ENCODE measurements around the gene THBS1. TPM values are rescaled to one million over a fixed set of nuclear protein-coding genes. Genes with fewer than 3 reads are reported as not detected.

THBS1 gene
- total RNA-seq, 2 experiments from 2014 or later: 0.34 to 0.89 TPM

- CTCF ChIA-PET: no interaction called here
- POLR2A ChIA-PET: no interaction called here
Measured at GRCh38 chr15:39565851-39566250, 15.0 kb upstream of the THBS1 start.

DNA sequence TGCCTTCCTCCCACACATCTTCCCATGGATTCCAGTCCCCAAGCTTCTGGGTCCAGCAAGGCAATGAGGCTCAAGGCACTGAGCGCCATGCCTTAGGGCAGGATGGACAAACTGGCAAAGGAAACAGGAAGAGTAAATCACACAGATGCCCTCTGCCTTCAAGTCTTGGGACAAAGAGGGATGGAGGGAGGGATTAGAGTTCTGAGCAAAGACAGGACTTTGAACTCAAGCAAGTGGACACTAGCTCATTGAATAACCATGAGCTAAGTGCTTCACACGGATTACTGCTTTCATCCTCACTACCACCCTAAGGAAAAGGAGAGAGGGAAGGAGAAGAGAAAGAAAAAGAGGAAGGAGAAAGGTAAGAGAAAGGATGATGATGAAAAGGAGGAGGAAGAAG lies 7.6 kb upstream of the THBS1 start:
- CTCF ChIA-PET: no interaction called here
- POLR2A ChIA-PET: no interaction called here

DNA sequence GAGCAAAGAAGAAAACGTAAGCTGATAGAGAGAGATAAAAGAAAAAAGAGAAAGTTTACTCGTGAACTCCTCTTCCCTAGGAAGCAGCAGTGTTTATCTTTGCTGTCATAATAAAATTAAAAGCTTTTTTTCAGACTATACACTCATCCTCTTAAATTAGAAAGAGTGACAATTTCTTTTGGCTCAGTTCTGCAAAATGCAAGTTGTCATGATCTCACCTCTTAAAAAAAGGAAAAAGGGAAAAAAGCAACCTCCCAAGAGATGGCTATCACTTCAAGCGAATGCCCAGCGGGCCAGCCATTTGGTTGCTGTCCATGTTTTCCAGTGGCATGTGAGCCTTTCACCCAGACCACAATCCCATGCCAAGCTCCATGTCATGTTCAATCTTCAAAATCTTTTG lies 7.0 kb upstream of the THBS1 start:
- ChIA-PET CTCF (no interaction called here), POLR2A (no interaction called here)

- POLR2A ChIA-PET: no interaction called here
Measured at GRCh38 chr15:39574427-39574826, 6.5 kb upstream of the THBS1 start.

DNA sequence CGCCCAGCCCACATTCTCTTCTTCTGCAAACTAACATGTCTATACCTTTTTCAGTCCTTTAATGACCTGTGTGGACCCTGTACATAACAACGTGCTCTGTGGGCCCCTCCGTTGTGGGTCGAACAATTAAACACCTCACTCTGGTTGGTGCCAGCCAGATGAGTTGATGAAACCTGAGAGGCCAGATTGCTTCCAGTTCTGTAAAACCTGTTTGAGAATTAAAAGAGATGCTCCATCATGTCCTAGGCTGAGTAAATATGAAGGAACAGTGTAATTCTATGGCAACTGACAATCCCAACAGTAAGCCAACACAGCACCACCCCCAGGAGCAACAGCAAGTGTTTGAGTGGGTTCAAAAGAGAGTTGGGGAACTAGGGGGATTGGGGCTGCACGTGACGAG lies 5.7 kb upstream of the THBS1 start:
- ChIA-PET CTCF (no interaction called here), POLR2A (no interaction called here)

More at GRCh38 chr15:39574427-39574826, 6.5 kb upstream of the THBS1 start:
- CTCF ChIA-PET: no interaction called here

- CTCF ChIA-PET: interaction anchor here (1.2 to 1.3 kb wide), 2 partner anchors 18 to 454 kb away, joined by 3 to 6 read pairs; no protein-coding TSS in a partner anchor
- POLR2A ChIA-PET: no interaction called here
Measured at GRCh38 chr15:39578851-39579486, 1.9 kb upstream of the THBS1 start.

GRCh38 chr15:39579487-39580116 lies 1.3 kb upstream of the THBS1 start:
- CTCF ChIA-PET: interaction anchor here (0.6 to 1.6 kb wide), 13 partner anchors 8 to 1036 kb away, joined by 3 to 7 read pairs (median 3); no protein-coding TSS in a partner anchor
- POLR2A ChIA-PET: no interaction called here

GRCh38 chr15:39580117-39580484 lies 778 bp upstream of the THBS1 start:
- ChIA-PET CTCF (interaction anchor here (0.6 to 1.6 kb wide), 15 partner anchors 9 to 1037 kb away, joined by 3 to 7 read pairs (median 3); no protein-coding TSS in a partner anchor), POLR2A (no interaction called here)

DNA sequence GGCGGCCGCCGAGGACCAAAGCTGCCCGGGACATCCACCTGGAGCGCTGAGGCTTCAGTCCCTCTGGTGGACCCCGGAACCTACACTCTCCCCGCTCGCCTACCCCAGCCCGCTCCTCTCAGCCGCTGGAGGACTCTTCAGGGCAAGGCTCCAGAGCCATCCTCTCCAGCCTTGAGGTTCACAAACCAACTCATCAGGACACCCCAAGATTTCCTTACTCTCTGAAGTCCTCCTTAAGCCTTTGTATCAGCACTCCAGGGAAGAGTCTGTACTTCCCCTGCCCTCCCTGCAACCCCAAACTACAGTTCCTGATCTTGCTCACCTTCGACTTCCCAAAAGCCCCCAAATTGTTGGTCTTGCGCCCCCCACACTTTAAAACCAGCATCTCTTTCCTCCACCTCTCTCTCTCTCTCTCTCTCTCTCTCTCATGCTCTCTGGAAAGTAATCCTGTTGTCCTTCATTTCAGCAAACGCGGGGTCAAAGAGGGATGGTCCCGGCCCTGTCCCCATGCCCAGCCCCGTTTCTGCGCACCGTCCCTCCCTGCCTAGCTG lies 438 bp downstream of the THBS1 start:
- CTCF ChIA-PET: interaction anchor here (1.0 to 1.6 kb wide), 3 partner anchors 20 to 175 kb away, joined by 3 to 7 read pairs (median 3); no protein-coding TSS in a partner anchor
- POLR2A ChIA-PET: no interaction called here

DNA sequence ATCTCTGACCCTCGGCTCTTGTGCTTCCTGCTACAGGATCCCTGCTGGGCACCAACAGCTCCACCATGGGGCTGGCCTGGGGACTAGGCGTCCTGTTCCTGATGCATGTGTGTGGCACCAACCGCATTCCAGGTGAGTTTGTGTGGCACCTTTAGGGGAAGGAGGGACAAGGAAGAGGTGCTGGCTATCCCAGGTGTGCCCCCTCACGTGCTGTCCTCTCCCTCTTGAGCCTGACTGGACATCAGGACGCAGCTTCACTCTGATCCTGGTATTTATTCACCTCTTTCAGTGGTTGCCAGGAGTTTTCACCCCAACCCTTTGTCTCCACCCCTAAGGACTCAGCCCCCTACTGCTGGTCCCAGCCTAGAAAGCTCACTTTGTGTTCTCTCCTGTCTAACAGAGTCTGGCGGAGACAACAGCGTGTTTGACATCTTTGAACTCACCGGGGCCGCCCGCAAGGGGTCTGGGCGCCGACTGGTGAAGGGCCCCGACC lies 960 bp downstream of the THBS1 start:
- CTCF ChIA-PET: interaction anchor here (1.0 to 1.5 kb wide), 2 partner anchors 19 to 25 kb away, joined by 3 read pairs; no protein-coding TSS in a partner anchor
- POLR2A ChIA-PET: no interaction called here

DNA sequence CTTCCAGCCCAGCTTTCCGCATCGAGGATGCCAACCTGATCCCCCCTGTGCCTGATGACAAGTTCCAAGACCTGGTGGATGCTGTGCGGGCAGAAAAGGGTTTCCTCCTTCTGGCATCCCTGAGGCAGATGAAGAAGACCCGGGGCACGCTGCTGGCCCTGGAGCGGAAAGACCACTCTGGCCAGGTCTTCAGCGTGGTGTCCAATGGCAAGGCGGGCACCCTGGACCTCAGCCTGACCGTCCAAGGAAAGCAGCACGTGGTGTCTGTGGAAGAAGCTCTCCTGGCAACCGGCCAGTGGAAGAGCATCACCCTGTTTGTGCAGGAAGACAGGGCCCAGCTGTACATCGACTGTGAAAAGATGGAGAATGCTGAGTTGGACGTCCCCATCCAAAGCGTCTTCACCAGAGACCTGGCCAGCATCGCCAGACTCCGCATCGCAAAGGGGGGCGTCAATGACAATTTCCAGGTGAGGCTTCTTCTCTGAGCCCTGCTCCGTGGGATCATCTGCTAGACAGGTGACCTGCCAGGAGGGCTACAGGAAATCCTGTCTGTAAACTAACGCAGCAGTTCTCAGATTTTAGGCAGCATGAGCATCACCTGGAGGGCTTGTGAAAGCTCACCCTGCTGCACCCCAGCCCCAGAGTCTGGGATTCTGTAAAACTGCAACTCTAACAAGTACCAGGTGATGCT lies 1.6 kb downstream of the THBS1 start:
- ChIA-PET CTCF (no interaction called here), POLR2A (no interaction called here)

- POLR2A ChIA-PET: no interaction called here
- CTCF ChIA-PET: interaction anchor here (1.9 kb wide), 1 partner anchor 173 kb away, joined by 5 read pairs; no protein-coding TSS in a partner anchor
Measured at GRCh38 chr15:39582977-39583595, 2.2 kb downstream of the THBS1 start.

DNA sequence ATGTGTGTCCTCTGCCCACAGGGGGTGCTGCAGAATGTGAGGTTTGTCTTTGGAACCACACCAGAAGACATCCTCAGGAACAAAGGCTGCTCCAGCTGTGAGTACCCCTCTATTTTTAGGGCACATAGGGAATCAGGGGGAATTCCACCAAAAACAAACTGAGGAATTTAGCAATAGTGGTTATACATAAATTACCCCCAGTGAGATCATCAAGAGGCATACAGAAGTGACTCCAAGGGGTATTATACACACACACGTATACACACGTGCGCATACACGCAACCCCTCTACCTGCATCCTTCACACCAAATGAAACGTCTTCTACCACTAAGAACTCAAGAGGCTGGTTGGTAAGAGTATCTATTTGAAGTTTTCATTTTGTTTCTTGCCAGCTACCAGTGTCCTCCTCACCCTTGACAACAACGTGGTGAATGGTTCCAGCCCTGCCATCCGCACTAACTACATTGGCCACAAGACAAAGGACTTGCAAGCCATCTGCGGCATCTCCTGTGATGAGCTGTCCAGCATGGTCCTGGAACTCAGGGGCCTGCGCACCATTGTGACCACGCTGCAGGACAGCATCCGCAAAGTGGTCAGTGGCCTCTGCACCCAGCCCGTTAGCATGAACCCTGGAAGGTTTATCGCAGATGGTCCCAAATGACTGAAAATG lies 2.9 kb downstream of the THBS1 start:
- CTCF ChIA-PET: interaction anchor here (0.5 to 1.9 kb wide), 2 partner anchors 48 to 172 kb away, joined by 3 to 5 read pairs; no protein-coding TSS in a partner anchor
- POLR2A ChIA-PET: no interaction called here

DNA sequence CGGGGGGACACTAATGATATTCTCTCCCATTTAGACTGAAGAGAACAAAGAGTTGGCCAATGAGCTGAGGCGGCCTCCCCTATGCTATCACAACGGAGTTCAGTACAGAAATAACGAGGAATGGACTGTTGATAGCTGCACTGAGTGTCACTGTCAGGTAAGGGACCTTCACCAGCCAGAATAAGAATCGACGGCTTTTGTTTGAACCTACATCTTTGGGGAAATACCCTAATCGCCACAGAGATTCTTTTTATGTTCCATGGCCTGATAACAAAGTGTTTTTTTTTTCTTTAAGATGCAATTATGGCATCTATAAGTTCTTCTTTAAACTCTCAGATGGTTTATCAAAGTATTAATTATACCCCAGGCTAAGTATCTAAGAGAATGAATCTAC lies 3.4 kb downstream of the THBS1 start:
- POLR2A ChIA-PET: no interaction called here
- CTCF ChIA-PET: interaction anchor here (1.9 kb wide), 1 partner anchor 172 kb away, joined by 5 read pairs; no protein-coding TSS in a partner anchor

DNA sequence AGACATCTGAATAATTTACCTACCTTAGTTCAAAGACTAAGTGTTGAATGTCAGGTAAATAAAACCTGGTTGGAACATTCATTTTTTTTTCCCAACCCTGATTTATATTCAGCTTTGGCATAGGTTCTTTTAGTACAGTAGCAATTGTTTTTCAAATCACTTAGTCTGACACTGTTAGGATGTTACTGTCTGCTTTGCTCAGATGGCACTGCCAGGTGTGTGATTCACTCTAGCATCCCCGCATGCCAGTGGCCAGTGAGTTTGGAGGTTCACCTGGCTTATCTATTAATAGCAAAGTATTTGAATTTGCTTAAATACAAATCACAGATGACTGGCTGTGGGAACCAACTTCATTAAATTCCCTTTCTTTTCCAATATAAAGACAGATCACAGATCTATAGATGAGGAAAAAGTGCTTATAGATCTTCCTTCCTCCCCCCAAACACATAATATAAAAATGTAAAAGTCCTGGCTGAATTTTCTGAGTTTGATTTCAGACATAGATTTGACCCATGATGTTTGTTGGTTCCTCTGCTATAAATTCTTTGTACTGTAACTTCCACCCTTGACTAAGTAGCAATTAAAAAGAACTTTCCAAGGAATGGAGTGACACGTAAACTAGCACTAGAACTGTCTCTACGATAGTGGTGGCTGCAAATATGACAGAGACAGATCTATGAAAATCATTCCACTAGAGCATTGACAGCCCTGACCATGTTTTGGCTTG lies 3.9 kb downstream of the THBS1 start:
- POLR2A ChIA-PET: no interaction called here
- CTCF ChIA-PET: interaction anchor here (1.9 kb wide), 1 partner anchor 171 kb away, joined by 5 read pairs; no protein-coding TSS in a partner anchor

- ChIA-PET CTCF (no interaction called here), POLR2A (no interaction called here)
Measured at GRCh38 chr15:39585389-39585841, 4.5 kb downstream of the THBS1 start.

DNA sequence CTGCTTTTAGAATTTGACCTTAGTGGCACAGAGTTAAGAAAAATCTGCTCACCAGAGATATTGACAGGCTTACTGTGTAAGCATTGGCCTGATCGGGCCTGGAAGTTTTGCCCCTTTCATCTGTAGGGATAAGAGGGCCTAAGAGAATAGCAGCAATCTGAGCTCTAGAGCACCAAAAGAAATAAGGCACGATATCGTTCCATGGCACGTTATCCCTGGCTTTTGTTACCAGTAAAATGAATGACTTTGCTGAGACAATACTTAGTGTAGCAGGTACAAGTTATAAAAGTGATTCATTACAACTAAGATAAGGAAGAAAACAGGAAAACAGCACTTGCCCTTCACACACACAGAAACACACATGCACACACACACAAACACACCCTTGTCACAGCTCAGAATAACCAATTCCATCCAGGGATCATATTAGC lies 5.0 kb downstream of the THBS1 start:
- POLR2A ChIA-PET: no interaction called here
- CTCF ChIA-PET: interaction anchor here (1.3 kb wide), 1 partner anchor 171 kb away, joined by 3 read pairs; no protein-coding TSS in a partner anchor

GRCh38 chr15:39586387-39587095 lies 5.7 kb downstream of the THBS1 start:
- ChIA-PET CTCF (interaction anchor here (0.9 to 1.3 kb wide), 2 partner anchors 37 to 170 kb away, joined by 3 read pairs; no protein-coding TSS in a partner anchor), POLR2A (no interaction called here)

Measured in activated CD8-positive, alpha-beta memory T cell treated with anti-CD3 and anti-CD28 coated beads for 36 hours (primary cell).